Measurements from ENCODE around the gene YIPF2.

YIPF2 gene

GRCh38 chr19:10913716-10914340, 14.6 kb downstream of the YIPF2 start:
- TF ChIP-seq ARNT (IDR thresholded peaks at IDR 0.05) (no peak), HDGF (IDR thresholded peaks at IDR 0.05; ENCODE audit: borderline replicate concordance) (no peak), L3MBTL2 (conservative IDR thresholded peaks at IDR 0.05) (no peak), ELF4 (IDR thresholded peaks at IDR 0.05) (no peak), NFRKB (IDR thresholded peaks at IDR 0.05) (no peak), SP1 (IDR thresholded peaks at IDR 0.05) (no peak), LEF1 (IDR thresholded peaks at IDR 0.05; ENCODE audit: borderline replicate concordance) (no peak), TARDBP (IDR thresholded peaks at IDR 0.05) (no peak), BHLHE40 (IDR thresholded peaks at IDR 0.05; ENCODE audit: borderline replicate concordance) (no peak)
- TF ChIP-seq, protein P1, sequence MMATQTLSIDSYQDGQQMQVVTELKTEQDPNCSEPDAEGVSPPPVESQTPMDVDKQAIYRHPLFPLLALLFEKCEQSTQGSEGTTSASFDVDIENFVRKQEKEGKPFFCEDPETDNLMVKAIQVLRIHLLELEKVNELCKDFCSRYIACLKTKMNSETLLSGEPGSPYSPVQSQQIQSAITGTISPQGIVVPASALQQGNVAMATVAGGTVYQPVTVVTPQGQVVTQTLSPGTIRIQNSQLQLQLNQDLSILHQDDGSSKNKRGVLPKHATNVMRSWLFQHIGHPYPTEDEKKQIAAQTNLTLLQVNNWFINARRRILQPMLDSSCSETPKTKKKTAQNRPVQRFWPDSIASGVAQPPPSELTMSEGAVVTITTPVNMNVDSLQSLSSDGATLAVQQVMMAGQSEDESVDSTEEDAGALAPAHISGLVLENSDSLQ (IDR thresholded peaks at IDR 0.05) = no peak
- ChIA-PET CTCF (no interaction called here), POLR2A (no interaction called here)
- DNase-seq (ENCODE audit: extremely low spot score) = no peak

- ChIA-PET CTCF (interaction anchor here (0.9 kb wide), 1 partner anchor 24 kb away, joined by 3 read pairs; no protein-coding TSS in a partner anchor), POLR2A (no interaction called here)
- DNase-seq (ENCODE audit: extremely low spot score) = no peak
- no peak for TF ChIP-seq FOXA1 (IDR thresholded peaks at IDR 0.05)
- TF ChIP-seq NFRKB (IDR thresholded peaks at IDR 0.05) = no peak
- no peak for TF ChIP-seq FOXM1 (IDR thresholded peaks at IDR 0.05; ENCODE audit: borderline replicate concordance)
- TF ChIP-seq BHLHE40 (IDR thresholded peaks at IDR 0.05; ENCODE audit: borderline replicate concordance) = no peak
- no peak for TF ChIP-seq SUZ12 (IDR thresholded peaks at IDR 0.05)
- no peak for TF ChIP-seq SP1 (IDR thresholded peaks at IDR 0.05)
- no peak for TF ChIP-seq HDGF (IDR thresholded peaks at IDR 0.05; ENCODE audit: borderline replicate concordance)
Measured at GRCh38 chr19:10912619-10913018, 15.8 kb downstream of the YIPF2 start.

GRCh38 chr19:10911579-10912363, 16.7 kb downstream of the YIPF2 start:
- ChIA-PET CTCF (no interaction called here), POLR2A (no interaction called here)
- TF ChIP-seq FOXM1 (IDR thresholded peaks at IDR 0.05; ENCODE audit: borderline replicate concordance) = no peak
- TF ChIP-seq FOXK2 (IDR thresholded peaks at IDR 0.05) = no peak
- TF ChIP-seq CTBP1 (IDR thresholded peaks at IDR 0.05; ENCODE audit: borderline replicate concordance) = no peak
- TF ChIP-seq, protein P1 (IDR thresholded peaks at IDR 0.05) = no peak
- no peak for TF ChIP-seq SUZ12 (IDR thresholded peaks at IDR 0.05)
- TF ChIP-seq ELF4 (IDR thresholded peaks at IDR 0.05) = no peak
- no peak for TF ChIP-seq FOXA1 (IDR thresholded peaks at IDR 0.05)
- no peak for DNase-seq (ENCODE audit: extremely low spot score)

DNA sequence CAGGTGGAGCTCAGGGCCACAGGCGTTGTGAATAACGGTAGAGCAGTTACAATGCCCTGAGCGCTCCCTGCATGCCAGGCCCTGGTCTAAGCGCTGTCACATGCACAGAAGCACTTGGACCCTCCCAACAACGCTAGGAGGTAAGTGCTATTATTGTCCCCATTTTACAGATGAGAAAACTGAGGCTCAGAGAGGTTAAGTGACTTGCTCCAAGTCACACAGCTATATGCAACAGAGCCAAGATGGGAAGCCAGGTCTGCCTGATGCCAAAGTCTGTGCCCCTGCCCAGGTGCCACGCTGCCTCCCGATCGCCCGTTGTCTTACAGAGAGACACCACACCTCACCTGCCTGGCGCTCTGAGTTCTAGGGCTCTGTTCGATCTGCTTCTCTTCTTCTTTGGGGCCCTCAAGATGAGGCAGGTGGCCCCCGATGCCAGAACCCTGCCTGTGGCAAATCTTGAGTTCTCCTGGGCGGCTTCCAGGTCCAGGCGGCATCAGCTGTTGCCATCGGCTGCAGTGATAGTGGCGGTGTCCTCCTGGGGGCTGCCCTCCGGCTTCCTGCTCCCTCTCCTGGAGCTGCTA, 20.0 kb downstream of the YIPF2 start:
- CTCF ChIA-PET = interaction anchor here (1.2 kb wide), 1 partner anchor 44 kb away, joined by 3 read pairs; no protein-coding TSS in a partner anchor
- POLR2A ChIA-PET = no interaction called here
- DNase-seq (ENCODE audit: extremely low spot score) = no peak
- TF ChIP-seq, protein P1 (IDR thresholded peaks at IDR 0.05) = no peak
- TF ChIP-seq FOXA1 (IDR thresholded peaks at IDR 0.05) = no peak
- TF ChIP-seq CTBP1 (IDR thresholded peaks at IDR 0.05; ENCODE audit: borderline replicate concordance) = no peak
- no peak for TF ChIP-seq SUZ12 (IDR thresholded peaks at IDR 0.05)
- no peak for TF ChIP-seq HDGF (IDR thresholded peaks at IDR 0.05; ENCODE audit: borderline replicate concordance)
- no peak for TF ChIP-seq LEF1 (IDR thresholded peaks at IDR 0.05; ENCODE audit: borderline replicate concordance)
- no peak for TF ChIP-seq L3MBTL2 (conservative IDR thresholded peaks at IDR 0.05)
- no peak for TF ChIP-seq NFRKB (IDR thresholded peaks at IDR 0.05)
- no peak for TF ChIP-seq ELF4 (IDR thresholded peaks at IDR 0.05)

DNA sequence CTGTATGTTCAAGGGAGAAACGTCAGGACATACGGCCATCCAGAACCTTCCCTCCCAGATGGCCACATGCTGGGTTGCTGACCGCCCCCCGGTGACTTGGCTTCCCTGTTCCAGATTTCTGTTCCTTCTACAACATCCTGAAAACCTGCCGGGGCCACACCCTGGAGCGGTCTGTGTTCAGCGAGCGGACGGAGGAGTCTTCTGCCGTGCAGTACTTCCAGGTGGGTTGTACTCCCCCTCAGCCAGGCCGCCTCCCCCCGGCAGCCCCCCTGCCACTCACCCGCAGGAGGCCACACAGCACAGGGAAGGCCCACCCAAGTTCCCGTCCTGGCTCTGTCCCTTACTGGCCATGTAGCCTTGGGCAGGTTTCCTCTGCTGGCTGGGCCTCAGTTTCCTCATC, 20.5 kb downstream of the YIPF2 start:
- DNase-seq (ENCODE audit: extremely low spot score) = no peak
- TF ChIP-seq ZNF384 (IDR thresholded peaks at IDR 0.05) = no peak
- TF ChIP-seq SUZ12 (IDR thresholded peaks at IDR 0.05) = no peak
- TF ChIP-seq CTBP1 (IDR thresholded peaks at IDR 0.05; ENCODE audit: borderline replicate concordance) = no peak
- TF ChIP-seq SP1 (IDR thresholded peaks at IDR 0.05) = no peak
- TF ChIP-seq FOXA1 (IDR thresholded peaks at IDR 0.05) = no peak
- no peak for TF ChIP-seq L3MBTL2 (conservative IDR thresholded peaks at IDR 0.05)
- TF ChIP-seq ARNT (IDR thresholded peaks at IDR 0.05) = no peak
- no peak for TF ChIP-seq TARDBP (IDR thresholded peaks at IDR 0.05)
- TF ChIP-seq NFRKB (IDR thresholded peaks at IDR 0.05) = no peak
- TF ChIP-seq BHLHE40 (IDR thresholded peaks at IDR 0.05; ENCODE audit: borderline replicate concordance) = no peak
- TF ChIP-seq HDGF (IDR thresholded peaks at IDR 0.05; ENCODE audit: borderline replicate concordance) = no peak
- TF ChIP-seq ELF4 (IDR thresholded peaks at IDR 0.05) = no peak
- no peak for TF ChIP-seq FOXK2 (IDR thresholded peaks at IDR 0.05)
- no peak for TF ChIP-seq LEF1 (IDR thresholded peaks at IDR 0.05; ENCODE audit: borderline replicate concordance)
- ChIA-PET POLR2A (no interaction called here), CTCF (no interaction called here)

- TF ChIP-seq ARNT (IDR thresholded peaks at IDR 0.05) = no peak
- no peak for TF ChIP-seq L3MBTL2 (conservative IDR thresholded peaks at IDR 0.05)
- TF ChIP-seq BHLHE40 (IDR thresholded peaks at IDR 0.05; ENCODE audit: borderline replicate concordance) = no peak
- no peak for TF ChIP-seq LEF1 (IDR thresholded peaks at IDR 0.05; ENCODE audit: borderline replicate concordance)
- TF ChIP-seq CTBP1 (IDR thresholded peaks at IDR 0.05; ENCODE audit: borderline replicate concordance) = no peak
- TF ChIP-seq SUZ12 (IDR thresholded peaks at IDR 0.05) = no peak
- TF ChIP-seq HDGF (IDR thresholded peaks at IDR 0.05; ENCODE audit: borderline replicate concordance) = no peak
- no peak for TF ChIP-seq FOXK2 (IDR thresholded peaks at IDR 0.05)
- TF ChIP-seq, protein P1 (IDR thresholded peaks at IDR 0.05) = no peak
- POLR2A ChIA-PET = no interaction called here
- CTCF ChIA-PET = interaction anchor here (0.5 kb wide), 1 partner anchor 106 kb away, joined by 3 read pairs; no protein-coding TSS in a partner anchor
- DNase-seq (ENCODE audit: extremely low spot score) = no peak
Measured at GRCh38 chr19:10899151-10899653, 29.2 kb downstream of the YIPF2 start.
